Natural killer cell treated with Interleukin-12 subunit alpha and Interleukin-12 subunit beta and Interleukin-15 and Interleukin-18, amount 100 ng/mL, for 72 hours (primary cell): ENCODE measurements around the gene AIP. TPM values are rescaled to one million over a fixed set of nuclear protein-coding genes. Genes with fewer than 3 reads are reported as not detected.
"Not testable (repeated sequence)": the region's sequence is repeated elsewhere in the genome, so short reads cannot be mapped to it uniquely, and the experiment has no call there.

Source experiments
- ATAC-seq, 2 donors: fragments of 150-1000 bp; cut with Tn5 transposase in 1 of 2; sonication (Bioruptor Pico), chemical (Tn5 transposase) in 1 of 2; 2 replicates each; pipeline ENCODE4 v1.10.0; 2021
- DNase-seq: peaks from one replicate; pipeline ENCODE4 v3.0.0; 2022; ENCODE audit warnings: low spot score
- H3K27ac Mint-ChIP-seq, 2 donors: 1 replicate in 1 of 2; 2 replicates in 1 of 2; pipeline ENCODE4 v1.8.0; 2022; ENCODE audit warnings: mixed read lengths in 2 of 2, mild to moderate bottlenecking in 1 of 2, moderate library complexity in 1 of 2
- H3K27me3 Mint-ChIP-seq, 2 donors: 1 replicate in 1 of 2; 2 replicates in 1 of 2; pipeline ENCODE4 v1.8.0; 2022; ENCODE audit warnings: mixed read lengths in 2 of 2
- H3K36me3 Mint-ChIP-seq: one replicate; pipeline ENCODE4 v1.8.0; 2022; ENCODE audit warnings: mixed read lengths
- H3K4me1 Mint-ChIP-seq, 2 donors: 1 replicate in 1 of 2; 2 replicates in 1 of 2; pipeline ENCODE4 v1.8.0; 2022; ENCODE audit warnings: low read depth in 2 of 2, mixed read lengths in 2 of 2, mild to moderate bottlenecking in 1 of 2
- H3K4me3 Mint-ChIP-seq: one replicate; pipeline ENCODE4 v1.8.0; 2022; ENCODE audit warnings: mixed read lengths
- H3K9me3 Mint-ChIP-seq: 2 replicates; pipeline ENCODE4 v1.8.0; 2022; ENCODE audit warnings: mixed read lengths
- total RNA-seq, 2 donors: library from RNA; stranded (reverse); gene quantifications; one replicate each; pipeline ENCODE4 v1.2.3, GENCODE V29; 2022

AIP gene
- total RNA-seq, 2 donors from 2014 or later, result 120 to 140 TPM

- Mint-ChIP-seq H3K36me3 (no peaks in the 10 kb centered on the region), H3K4me3 (peak overlapping the region; percentile 92), H3K27ac (peak overlapping the region; percentile 92 to 93), H3K4me1 (peaks cover 32% of the 10 kb centered on the region in 2 donors), H3K27me3 (peaks cover 3 to 7% of the 10 kb centered on the region in 2 donors), H3K9me3 (no peaks in the 10 kb centered on the region)
- ATAC-seq, result no peak
- no peak for DNase-seq
These were observed 24.5 kb downstream of the AIP start for GRCh38 chr11:67507242-67507863.

- Mint-ChIP-seq H3K27me3 (peaks cover 3 to 7% of the 10 kb centered on the region in 2 donors), H3K27ac (peak within 1 kb of the TSS; percentile 92 to 93), H3K9me3 (no peaks in the 10 kb centered on the region), H3K36me3 (no peaks in the 10 kb centered on the region), H3K4me1 (peaks cover 28 to 29% of the 10 kb centered on the region in 2 donors), H3K4me3 (peak within 1 kb of the TSS; percentile 92)
- ATAC-seq (peak; percentile 88 to 91), DNase-seq (peak; percentile 100)
These were observed 25.1 kb downstream of the AIP start, which contains the start of gene CDK2AP2 for GRCh38 chr11:67507864-67508485. Gene CDK2AP2, minus strand, starts transcription at chr11:67508162. Its CDS starts 80 bp downstream, at chr11:67508082.

- Mint-ChIP-seq H3K9me3 (no peaks in the 10 kb centered on the region), H3K27me3 (peaks cover 3 to 7% of the 10 kb centered on the region in 2 donors), H3K4me3 (peak overlapping the region; percentile 92), H3K36me3 (no peaks in the 10 kb centered on the region), H3K4me1 (peaks cover 25% of the 10 kb centered on the region in 2 donors), H3K27ac (peak overlapping the region; percentile 92 to 93)
- ATAC-seq (peak; percentile 58 to 70), DNase-seq (peak; percentile 99)
These were observed 25.8 kb downstream of the AIP start for GRCh38 chr11:67508486-67509121.

- ATAC-seq (no peak), DNase-seq (no peak)
- peaks cover 24 to 25% of the 10 kb centered on the region in 2 donors for H3K4me1 Mint-ChIP-seq
- no peaks in the 10 kb centered on the region for H3K36me3 Mint-ChIP-seq
- H3K27ac Mint-ChIP-seq, result peak overlapping the region in 1 of 2 donors; percentile 92
- H3K27me3 Mint-ChIP-seq, result peaks cover 3 to 7% of the 10 kb centered on the region in 2 donors
- no peaks in the 10 kb centered on the region for H3K9me3 Mint-ChIP-seq
- peak overlapping the region; percentile 92 for H3K4me3 Mint-ChIP-seq
These were observed 27.2 kb downstream of the AIP start for GRCh38 chr11:67510023-67510345.

- not testable (repeated sequence) for DNase-seq, H3K9me3 Mint-ChIP-seq, H3K4me3 Mint-ChIP-seq, H3K27ac Mint-ChIP-seq, H3K36me3 Mint-ChIP-seq, ATAC-seq
- Mint-ChIP-seq H3K27me3 (peaks cover 8 to 11% of the 10 kb centered on the region in 2 donors), H3K4me1 (peaks cover 15 to 16% of the 10 kb centered on the region in 2 donors)
These were observed 28.7 kb downstream of the AIP start for GRCh38 chr11:67511558-67511957.

GRCh38 chr11:67514116-67514515 is 31.3 kb downstream of the AIP start:
- no peak for DNase-seq
- ATAC-seq, result no peak
- H3K4me1 Mint-ChIP-seq, result peaks cover 3 to 5% of the 10 kb centered on the region in 2 donors
- H3K27ac Mint-ChIP-seq, result no peak overlapping the region
- H3K36me3 Mint-ChIP-seq, result no peaks in the 10 kb centered on the region
- no peaks in the 10 kb centered on the region for H3K9me3 Mint-ChIP-seq
- no peak overlapping the region for H3K4me3 Mint-ChIP-seq
- peaks cover 8 to 11% of the 10 kb centered on the region in 2 donors for H3K27me3 Mint-ChIP-seq

GRCh38 chr11:67516806-67517205 is 34.0 kb downstream of the AIP start:
- Mint-ChIP-seq H3K27ac (no peak overlapping the region), H3K27me3 (peaks cover 4 to 5% of the 10 kb centered on the region in 2 donors), H3K4me3 (no peak overlapping the region), H3K36me3 (no peaks in the 10 kb centered on the region), H3K4me1 (no peaks in the 10 kb centered on the region), H3K9me3 (no peaks in the 10 kb centered on the region)
- no peak for DNase-seq
- ATAC-seq, result no peak

GRCh38 chr11:67517784-67518552 is 35.1 kb downstream of the AIP start:
- H3K36me3 Mint-ChIP-seq, result no peaks in the 10 kb centered on the region

GRCh38 chr11:67519726-67520125 is 36.9 kb downstream of the AIP start:
- no peaks in the 10 kb centered on the region for H3K9me3 Mint-ChIP-seq
- no peaks in the 10 kb centered on the region for H3K4me1 Mint-ChIP-seq
- no peak for DNase-seq
- H3K4me3 Mint-ChIP-seq, result no peak overlapping the region
- H3K27me3 Mint-ChIP-seq, result peaks cover 4 to 5% of the 10 kb centered on the region in 2 donors
- no peak overlapping the region for H3K27ac Mint-ChIP-seq
- H3K36me3 Mint-ChIP-seq, result no peaks in the 10 kb centered on the region
- ATAC-seq, result no peak

More at GRCh38 chr11:67517784-67518552, 35.1 kb downstream of the AIP start:
- no peaks in the 10 kb centered on the region for H3K4me1 Mint-ChIP-seq
- ATAC-seq (no peak), DNase-seq (no peak)
- no peaks in the 10 kb centered on the region for H3K9me3 Mint-ChIP-seq
- no peak overlapping the region for H3K4me3 Mint-ChIP-seq
- no peak overlapping the region for H3K27ac Mint-ChIP-seq
- H3K27me3 Mint-ChIP-seq, result peaks cover 4 to 5% of the 10 kb centered on the region in 2 donors

GRCh38 chr11:67520856-67521824 is 38.3 kb downstream of the AIP start:
- H3K27ac Mint-ChIP-seq, result no peak overlapping the region
- no peaks in the 10 kb centered on the region for H3K9me3 Mint-ChIP-seq
- no peaks in the 10 kb centered on the region for H3K36me3 Mint-ChIP-seq
- no peaks in the 10 kb centered on the region for H3K27me3 Mint-ChIP-seq
- DNase-seq, result no peak
- no peak for ATAC-seq
- no peaks in the 10 kb centered on the region for H3K4me1 Mint-ChIP-seq
- H3K4me3 Mint-ChIP-seq, result no peak overlapping the region

- no peaks in the 10 kb centered on the region for H3K9me3 Mint-ChIP-seq
- H3K36me3 Mint-ChIP-seq, result no peaks in the 10 kb centered on the region
- peaks cover 3 to 4% of the 10 kb centered on the region in 2 donors for H3K27me3 Mint-ChIP-seq
- H3K27ac Mint-ChIP-seq, result no peak overlapping the region
- no peak overlapping the region for H3K4me3 Mint-ChIP-seq
- DNase-seq (no peak), ATAC-seq (no peak)
- H3K4me1 Mint-ChIP-seq, result no peaks in the 10 kb centered on the region
These were observed 39.1 kb downstream of the AIP start for GRCh38 chr11:67521924-67522323.

- H3K27me3 Mint-ChIP-seq, result peaks cover 5 to 8% of the 10 kb centered on the region in 2 donors
- H3K27ac Mint-ChIP-seq, result no peak overlapping the region
- no peak overlapping the region for H3K4me3 Mint-ChIP-seq
- peaks cover under 1% of the 10 kb centered on the region for H3K9me3 Mint-ChIP-seq
- peak in 1 of 2 donors; percentile 11 for ATAC-seq
- no peaks in the 10 kb centered on the region for H3K36me3 Mint-ChIP-seq
- H3K4me1 Mint-ChIP-seq, result no peaks in the 10 kb centered on the region
- no peak for DNase-seq
These were observed 39.5 kb downstream of the AIP start for GRCh38 chr11:67522338-67522737.
